GM12864 (cell line): Measurements from ENCODE around the gene CD244.

ENCODE experiments used
- DNase-seq: peaks from one replicate; pipeline ENCODE4 v3.0.0-alpha.2; 2011; ENCODE audit warnings: low read depth
- H3K4me3 ChIP-seq: 2 replicates; pipeline ENCODE4 v1.5.1; 2011; ENCODE audit warnings: mild to moderate bottlenecking, low read depth, low read length, control low read depth
- TF ChIP-seq, protein P1 (sequence below): IDR thresholded peaks from 2 replicates; pipeline ENCODE4 v1.5.1; 2011; ENCODE audit warnings: low read depth, mild to moderate bottlenecking, moderate library complexity, low read length, control low read depth, inconsistent platforms; ENCODE audit errors: missing control alignments

The CD244 gene

DNA sequence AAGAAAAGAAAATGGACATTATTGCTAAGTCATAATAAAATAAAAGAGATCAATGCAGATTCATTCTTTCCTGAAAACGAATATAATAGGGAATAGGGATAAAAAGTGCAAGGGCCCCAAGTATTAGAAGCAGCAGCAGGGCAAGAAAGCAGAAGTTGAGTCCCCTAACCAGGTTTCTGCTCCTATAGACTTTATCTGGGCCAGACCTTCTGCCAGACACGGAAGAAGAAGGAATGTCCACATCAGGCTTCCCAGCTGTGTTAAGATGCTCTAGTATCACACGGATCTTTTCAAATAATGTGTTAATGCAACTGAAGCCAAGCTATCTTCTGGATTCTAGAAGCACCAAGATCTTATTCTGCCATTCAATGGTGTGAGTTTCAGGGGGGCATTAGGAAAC is 26.9 kb downstream of the CD244 start:
- no peak overlapping the region for H3K4me3 ChIP-seq
- TF ChIP-seq, protein P1, sequence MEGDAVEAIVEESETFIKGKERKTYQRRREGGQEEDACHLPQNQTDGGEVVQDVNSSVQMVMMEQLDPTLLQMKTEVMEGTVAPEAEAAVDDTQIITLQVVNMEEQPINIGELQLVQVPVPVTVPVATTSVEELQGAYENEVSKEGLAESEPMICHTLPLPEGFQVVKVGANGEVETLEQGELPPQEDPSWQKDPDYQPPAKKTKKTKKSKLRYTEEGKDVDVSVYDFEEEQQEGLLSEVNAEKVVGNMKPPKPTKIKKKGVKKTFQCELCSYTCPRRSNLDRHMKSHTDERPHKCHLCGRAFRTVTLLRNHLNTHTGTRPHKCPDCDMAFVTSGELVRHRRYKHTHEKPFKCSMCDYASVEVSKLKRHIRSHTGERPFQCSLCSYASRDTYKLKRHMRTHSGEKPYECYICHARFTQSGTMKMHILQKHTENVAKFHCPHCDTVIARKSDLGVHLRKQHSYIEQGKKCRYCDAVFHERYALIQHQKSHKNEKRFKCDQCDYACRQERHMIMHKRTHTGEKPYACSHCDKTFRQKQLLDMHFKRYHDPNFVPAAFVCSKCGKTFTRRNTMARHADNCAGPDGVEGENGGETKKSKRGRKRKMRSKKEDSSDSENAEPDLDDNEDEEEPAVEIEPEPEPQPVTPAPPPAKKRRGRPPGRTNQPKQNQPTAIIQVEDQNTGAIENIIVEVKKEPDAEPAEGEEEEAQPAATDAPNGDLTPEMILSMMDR = no peak
- no peak for DNase-seq

DNA sequence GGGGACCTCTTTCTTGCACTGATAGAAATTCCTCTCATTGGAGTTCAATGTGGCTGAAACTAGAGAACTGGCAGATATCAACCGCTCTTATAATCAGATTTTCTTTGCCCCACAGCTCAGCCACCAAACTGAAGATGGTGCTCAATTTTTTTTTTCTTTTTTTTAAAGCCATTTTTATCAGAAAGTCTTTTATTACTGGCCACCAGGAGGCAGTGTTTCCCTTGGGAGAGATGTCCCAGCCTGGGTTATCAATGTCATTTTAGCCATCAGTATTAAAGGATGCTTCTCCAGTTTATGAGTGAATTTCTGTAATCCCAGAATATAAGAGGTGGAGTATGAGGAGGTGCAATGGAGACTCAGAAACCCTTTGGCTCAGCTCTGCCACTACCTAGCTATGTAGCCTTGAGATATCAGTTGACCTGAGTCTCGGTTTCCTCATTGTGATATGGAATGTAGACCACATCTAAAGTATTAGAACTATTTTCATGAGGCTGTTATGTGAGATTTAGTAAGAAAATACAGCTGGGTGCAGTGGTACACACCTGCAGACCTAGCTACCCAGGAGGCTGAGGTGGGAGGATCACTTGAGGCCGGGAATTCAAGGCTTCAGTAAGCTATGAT is 27.6 kb downstream of the CD244 start:
- no peak overlapping the region for H3K4me3 ChIP-seq
- TF ChIP-seq, protein P1 = peak; percentile 53
- DNase-seq = no peak

DNA sequence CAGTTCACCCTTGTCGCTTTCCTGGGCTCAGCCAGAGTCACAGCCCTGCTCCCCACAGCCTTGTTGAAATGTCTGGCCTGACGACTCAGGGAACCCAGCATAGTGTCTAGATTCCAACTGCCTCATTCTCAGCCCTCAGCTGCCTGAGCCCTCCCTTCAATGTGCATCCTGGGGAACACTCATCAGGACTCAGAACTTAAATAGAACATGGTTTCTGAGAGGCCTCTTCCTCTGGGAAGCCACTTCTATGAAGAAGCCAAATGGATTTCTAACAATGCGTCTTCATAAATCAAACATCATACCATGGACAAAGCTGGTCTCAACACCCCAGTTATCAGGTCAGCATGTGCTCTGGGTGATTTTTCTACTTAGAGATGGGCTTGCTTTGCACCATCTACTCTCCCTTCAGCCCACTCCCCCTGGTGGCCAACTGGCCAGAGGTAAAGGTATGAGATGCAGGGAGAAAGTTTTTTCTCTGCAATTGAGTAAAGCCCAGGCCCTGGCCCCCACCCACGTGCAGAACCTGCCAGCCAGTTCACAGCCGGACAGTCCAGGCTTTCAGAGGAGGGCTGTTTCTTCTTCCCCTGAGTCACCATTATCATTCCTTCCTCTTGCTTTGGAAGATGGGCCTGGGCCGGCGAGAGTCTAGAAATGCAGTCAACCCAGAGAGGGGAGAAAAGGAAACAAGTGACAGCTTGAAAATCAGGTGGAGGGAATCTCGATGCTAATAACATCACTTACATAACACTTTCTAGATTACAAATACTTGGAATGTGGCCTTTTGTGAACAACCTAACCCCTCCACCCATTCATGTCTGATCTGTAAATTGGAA is 32.1 kb downstream of the CD244 start:
- no peak overlapping the region for H3K4me3 ChIP-seq
- DNase-seq = peak; percentile 42
- TF ChIP-seq, protein P1 = peak; percentile 85

DNA sequence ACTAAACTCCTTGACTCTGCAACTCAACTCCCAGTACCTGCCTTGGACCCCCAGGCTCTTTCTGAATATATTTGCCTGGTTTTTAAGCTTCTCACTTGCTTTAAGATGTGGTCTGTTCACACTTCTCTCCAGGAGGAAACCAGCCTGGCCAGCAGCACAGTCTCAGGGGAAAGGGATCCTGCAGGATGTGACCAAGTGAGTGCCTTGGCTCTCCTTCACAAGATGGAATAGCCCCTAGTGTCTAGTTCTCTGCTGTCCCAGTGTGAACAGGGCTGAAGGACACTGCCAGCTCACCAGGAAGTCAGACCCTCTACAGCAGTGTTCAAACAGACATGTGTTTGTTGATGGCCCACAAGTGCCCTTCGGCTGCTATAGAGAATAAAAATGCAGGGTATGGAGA is 32.9 kb downstream of the CD244 start:
- DNase-seq = no peak
- TF ChIP-seq, protein P1 = no peak
- H3K4me3 ChIP-seq = no peak overlapping the region

DNA sequence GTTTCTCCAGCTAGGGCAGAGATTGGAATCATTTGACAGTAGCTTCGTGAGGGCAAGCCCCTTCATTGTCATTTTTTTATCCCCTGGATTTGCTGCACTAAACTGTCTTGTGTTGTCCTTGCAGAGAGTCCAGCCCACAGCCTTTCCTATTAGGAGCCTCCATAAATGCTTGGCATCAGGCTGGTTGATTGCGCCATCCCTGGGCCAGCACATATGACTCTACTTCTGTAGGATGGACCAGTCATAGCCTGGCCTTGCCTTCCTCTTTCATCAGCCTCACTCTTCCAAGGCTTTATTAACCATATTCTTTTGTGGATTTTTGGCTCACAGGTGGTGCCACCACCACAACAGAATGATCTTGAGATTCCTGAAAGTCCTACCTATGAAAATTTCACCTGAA is 35.3 kb downstream of the CD244 start:
- no peak overlapping the region for H3K4me3 ChIP-seq
- TF ChIP-seq, protein P1 = no peak
- DNase-seq = no peak

DNA sequence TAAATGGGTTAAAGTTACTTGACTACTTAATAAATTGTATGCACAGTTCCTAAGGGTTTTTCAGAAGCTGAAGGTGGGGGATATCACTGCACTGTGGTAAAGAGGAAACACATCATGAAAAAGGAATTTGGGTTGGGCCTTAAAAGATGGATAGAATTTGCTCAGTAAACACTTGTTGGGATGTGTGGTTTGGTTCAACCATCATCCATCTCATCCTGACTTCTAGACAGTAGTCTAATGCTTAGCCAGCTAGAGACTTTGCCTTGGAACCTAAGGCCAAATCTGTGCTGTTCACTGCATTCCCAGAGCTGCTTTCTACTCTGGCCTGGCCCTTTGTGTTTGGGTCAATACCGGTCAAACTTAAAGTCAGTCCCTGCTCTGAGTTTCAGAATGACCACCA is 36.1 kb downstream of the CD244 start:
- TF ChIP-seq, protein P1 = no peak
- no peak for DNase-seq
- no peak overlapping the region for H3K4me3 ChIP-seq

DNA sequence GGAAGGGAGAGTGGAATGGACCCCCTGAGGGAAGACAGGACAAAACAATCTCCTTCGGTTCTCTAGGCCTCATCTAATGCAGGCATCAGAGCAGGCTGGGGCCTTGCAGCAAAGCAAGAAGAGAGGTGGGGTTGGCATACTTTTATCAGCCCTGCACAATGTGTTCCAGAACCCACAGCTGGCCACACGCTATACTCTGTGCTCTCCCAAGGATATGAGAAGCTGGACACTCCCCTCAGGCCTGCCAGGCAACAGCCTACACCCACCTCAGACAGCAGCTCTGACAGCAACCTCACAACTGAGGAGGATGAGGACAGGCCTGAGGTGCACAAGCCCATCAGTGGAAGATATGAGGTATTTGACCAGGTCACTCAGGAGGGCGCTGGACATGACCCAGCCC is 39.4 kb downstream of the CD244 start:
- H3K4me3 ChIP-seq = no peak overlapping the region
- DNase-seq = no peak
- TF ChIP-seq, protein P1 = no peak
